T-helper 1 cell treated with Interleukin-12 subunit alpha and Interleukin-12 subunit beta and Interleukin-4 antibody, amounts not matched to agents 30 μg/mL and 1 μg/mL, for 36 hours (primary cell): Measurements from ENCODE around the gene SCML1.

Experiments used
- H3K27ac Mint-ChIP-seq: one replicate; pipeline ENCODE4 v1.8.0; 2021; ENCODE audit warnings: mild to moderate bottlenecking, mixed read lengths
- H3K27me3 Mint-ChIP-seq: one replicate; pipeline ENCODE4 v1.8.0; 2021; ENCODE audit warnings: low read depth, mixed read lengths
- H3K36me3 Mint-ChIP-seq: one replicate; pipeline ENCODE4 v1.8.0; 2021; ENCODE audit warnings: low read depth, mixed read lengths
- H3K4me1 Mint-ChIP-seq: one replicate; pipeline ENCODE4 v1.8.0; 2021; ENCODE audit warnings: low read depth, mixed read lengths
- H3K4me3 Mint-ChIP-seq: one replicate; pipeline ENCODE4 v1.8.0; 2021; ENCODE audit warnings: mild to moderate bottlenecking, moderate library complexity, mixed read lengths
- H3K9me3 Mint-ChIP-seq: one replicate; pipeline ENCODE4 v1.8.0; 2021; ENCODE audit warnings: mixed read lengths

The SCML1 gene, protein sequence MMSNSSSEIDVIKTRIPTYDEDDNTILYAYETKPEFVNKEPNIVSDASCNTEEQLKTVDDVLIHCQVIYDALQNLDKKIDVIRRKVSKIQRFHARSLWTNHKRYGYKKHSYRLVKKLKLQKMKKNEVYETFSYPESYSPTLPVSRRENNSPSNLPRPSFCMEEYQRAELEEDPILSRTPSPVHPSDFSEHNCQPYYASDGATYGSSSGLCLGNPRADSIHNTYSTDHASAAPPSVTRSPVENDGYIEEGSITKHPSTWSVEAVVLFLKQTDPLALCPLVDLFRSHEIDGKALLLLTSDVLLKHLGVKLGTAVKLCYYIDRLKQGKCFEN

DNA sequence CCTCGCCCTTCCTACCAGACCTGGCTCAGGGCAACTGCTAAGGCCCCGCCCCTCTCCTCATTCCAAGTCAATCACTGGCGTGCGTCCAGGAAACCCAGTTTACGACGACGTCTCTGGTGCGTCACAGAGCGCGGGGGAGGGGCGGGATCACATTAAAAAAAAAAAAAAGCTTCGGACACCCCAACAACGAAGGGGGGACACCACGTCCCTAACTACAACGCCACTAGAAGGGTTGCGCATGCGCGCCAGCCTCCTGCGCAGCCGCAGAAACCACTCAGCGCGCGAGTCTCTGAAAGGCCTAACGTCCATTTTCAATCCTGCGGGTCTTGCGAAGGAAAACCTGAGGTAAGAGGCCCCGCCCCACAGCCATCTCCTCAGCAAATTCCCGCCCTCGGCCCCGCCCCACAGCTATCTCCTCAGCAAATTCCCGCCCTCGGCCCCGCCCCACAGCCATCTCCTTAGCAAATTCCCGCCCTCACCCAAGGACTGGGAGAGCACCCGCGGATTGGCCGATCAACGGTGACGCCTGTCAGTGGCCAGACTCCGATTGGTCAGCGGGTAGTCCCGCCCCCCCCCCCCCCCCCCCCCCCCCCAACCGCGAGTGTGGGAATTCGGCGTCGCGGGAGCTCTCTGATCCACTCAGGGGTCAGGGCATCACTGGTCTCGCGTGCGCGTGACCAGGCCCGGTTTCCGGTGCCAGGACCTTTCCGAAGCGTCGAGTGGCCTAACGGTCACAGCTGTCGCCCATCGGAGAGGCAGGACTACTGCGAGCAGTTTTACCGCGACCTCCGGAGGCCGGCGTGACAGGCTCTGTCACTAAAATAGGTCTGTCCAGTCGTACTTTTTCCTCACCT, at the start of gene SCML1:
Gene SCML1, plus strand, starts transcription at position 638 of the 854 bp plus-strand sequence. CDS start 6,694 bp downstream, outside the sequence.
- Mint-ChIP-seq H3K27ac (peak within 1 kb of the TSS; percentile 49), H3K4me1 (peaks cover 13% of the 10 kb centered on the region), H3K9me3 (no peaks in the 10 kb centered on the region), H3K4me3 (peak within 1 kb of the TSS; percentile 83), H3K27me3 (peaks cover 41% of the 10 kb centered on the region), H3K36me3 (no peaks in the 10 kb centered on the region)

DNA sequence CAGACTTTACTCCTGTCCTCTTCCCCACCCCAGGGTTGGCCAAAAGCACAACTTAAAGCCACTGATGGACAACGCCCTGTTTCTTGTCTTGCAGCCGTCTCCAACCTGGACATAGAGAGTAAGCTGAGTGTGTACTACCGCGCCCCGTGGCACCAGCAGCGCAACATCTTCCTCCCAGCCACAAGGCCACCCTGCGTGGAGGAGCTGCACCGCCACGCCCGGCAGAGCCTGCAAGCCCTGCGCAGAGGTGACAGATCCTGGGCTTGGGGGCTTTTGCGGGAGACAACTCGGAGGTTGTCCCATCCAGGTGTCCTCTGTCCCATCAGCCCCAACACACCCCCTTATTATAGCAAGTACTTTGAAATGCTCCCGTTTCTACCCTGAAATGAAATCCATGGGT, 49.6 kb upstream of the SCML1 start:
- Mint-ChIP-seq H3K27ac (no peak overlapping the region), H3K4me3 (no peak overlapping the region), H3K4me1 (peaks cover 9% of the 10 kb centered on the region), H3K36me3 (no peaks in the 10 kb centered on the region), H3K27me3 (no peaks in the 10 kb centered on the region), H3K9me3 (no peaks in the 10 kb centered on the region)

GRCh38 chrX:17689971-17690409, 47.3 kb upstream of the SCML1 start:
- Mint-ChIP-seq H3K27me3 (no peaks in the 10 kb centered on the region), H3K9me3 (no peaks in the 10 kb centered on the region), H3K27ac (no peak overlapping the region), H3K4me3 (no peak overlapping the region), H3K4me1 (no peaks in the 10 kb centered on the region), H3K36me3 (no peaks in the 10 kb centered on the region)

DNA sequence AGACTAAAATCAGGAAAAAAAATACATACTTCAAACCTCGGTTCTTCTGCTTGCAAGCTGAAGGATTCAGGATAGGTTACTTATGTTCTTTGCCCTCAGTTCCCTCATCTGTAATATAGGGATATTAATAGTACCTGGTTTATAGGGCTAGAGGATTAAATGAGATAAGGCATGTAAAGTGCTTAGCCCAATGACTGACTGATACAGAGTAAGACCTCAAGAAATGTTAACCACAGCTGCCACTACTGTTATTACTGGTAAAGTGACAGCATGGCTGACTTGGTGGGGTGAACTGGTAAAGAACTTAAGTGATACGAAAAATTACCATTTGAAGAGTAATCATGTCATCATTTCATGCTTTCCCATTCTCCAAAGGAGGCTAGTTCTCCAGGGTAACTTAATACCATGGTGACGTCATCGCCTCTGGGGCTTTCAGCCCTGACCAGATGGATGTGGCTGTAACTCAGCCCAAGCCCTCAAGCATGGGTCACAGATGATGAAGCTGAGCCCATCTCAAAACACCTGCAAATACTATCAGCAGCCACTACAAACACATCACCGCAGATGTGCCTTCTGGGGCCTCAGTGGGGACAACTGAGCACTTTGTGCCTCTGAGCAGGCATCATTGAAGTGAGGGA, 44.5 kb upstream of the SCML1 start:
- no peaks in the 10 kb centered on the region for H3K9me3 Mint-ChIP-seq
- H3K4me1 Mint-ChIP-seq = no peaks in the 10 kb centered on the region
- H3K36me3 Mint-ChIP-seq = no peaks in the 10 kb centered on the region
- no peak overlapping the region for H3K27ac Mint-ChIP-seq
- H3K27me3 Mint-ChIP-seq = no peaks in the 10 kb centered on the region
- no peak overlapping the region for H3K4me3 Mint-ChIP-seq

DNA sequence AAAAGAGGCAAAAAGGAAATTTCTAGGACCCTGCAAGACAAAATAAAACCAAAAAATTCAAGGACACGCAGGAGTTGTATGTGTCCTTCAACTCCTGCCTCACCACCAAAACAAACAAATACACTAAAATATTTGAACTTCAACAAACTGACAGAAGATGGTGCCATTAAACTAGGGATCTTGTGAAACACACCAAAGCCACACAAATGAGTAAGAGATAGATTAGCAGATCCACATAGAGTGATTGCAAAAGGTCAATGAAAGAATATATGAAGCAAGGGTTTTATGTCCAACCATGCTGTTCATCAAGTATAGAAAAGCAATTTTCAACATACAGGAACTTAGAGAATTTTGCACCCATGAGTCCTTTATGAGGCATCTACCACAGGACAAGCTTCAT, 40.1 kb upstream of the SCML1 start:
- no peak overlapping the region for H3K27ac Mint-ChIP-seq
- H3K4me3 Mint-ChIP-seq = no peak overlapping the region
- no peaks in the 10 kb centered on the region for H3K4me1 Mint-ChIP-seq
- no peaks in the 10 kb centered on the region for H3K36me3 Mint-ChIP-seq
- H3K9me3 Mint-ChIP-seq = no peaks in the 10 kb centered on the region
- H3K27me3 Mint-ChIP-seq = no peaks in the 10 kb centered on the region

DNA sequence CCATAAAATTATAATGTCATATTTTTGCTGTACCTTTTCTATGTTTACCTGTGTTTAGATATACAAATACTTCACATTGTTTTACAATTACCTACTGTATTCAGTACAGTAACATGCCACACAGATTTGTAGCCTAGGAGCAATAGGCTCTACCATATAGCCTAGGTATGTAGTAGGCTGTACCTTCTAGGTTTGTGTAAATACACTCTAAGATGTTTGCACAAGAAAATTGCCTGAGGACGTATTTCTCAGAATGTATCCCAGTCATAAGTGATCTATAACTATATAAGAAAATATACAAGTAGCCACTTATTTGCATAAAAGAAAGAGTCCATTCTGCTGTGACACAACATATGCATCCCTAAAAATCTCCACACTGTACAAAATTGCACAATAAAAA, 36.3 kb upstream of the SCML1 start:
- Mint-ChIP-seq H3K27ac (no peak overlapping the region), H3K4me3 (no peak overlapping the region), H3K36me3 (no peaks in the 10 kb centered on the region), H3K4me1 (no peaks in the 10 kb centered on the region), H3K27me3 (no peaks in the 10 kb centered on the region), H3K9me3 (no peaks in the 10 kb centered on the region)

GRCh38 chrX:17703201-17703600, 34.1 kb upstream of the SCML1 start:
- no peaks in the 10 kb centered on the region for H3K9me3 Mint-ChIP-seq

GRCh38 chrX:17705211-17705610, 32.1 kb upstream of the SCML1 start:
- Mint-ChIP-seq H3K36me3 (no peaks in the 10 kb centered on the region), H3K4me1 (no peaks in the 10 kb centered on the region), H3K9me3 (no peaks in the 10 kb centered on the region), H3K27me3 (no peaks in the 10 kb centered on the region), H3K27ac (no peak overlapping the region), H3K4me3 (no peak overlapping the region)

More at GRCh38 chrX:17703201-17703600, 34.1 kb upstream of the SCML1 start:
- H3K4me3 Mint-ChIP-seq = no peak overlapping the region
- no peaks in the 10 kb centered on the region for H3K27me3 Mint-ChIP-seq
- no peak overlapping the region for H3K27ac Mint-ChIP-seq
- H3K36me3 Mint-ChIP-seq = no peaks in the 10 kb centered on the region
- no peaks in the 10 kb centered on the region for H3K4me1 Mint-ChIP-seq

- Mint-ChIP-seq H3K27ac (no peak overlapping the region), H3K4me1 (no peaks in the 10 kb centered on the region), H3K36me3 (no peaks in the 10 kb centered on the region), H3K9me3 (no peaks in the 10 kb centered on the region), H3K4me3 (no peak overlapping the region), H3K27me3 (no peaks in the 10 kb centered on the region)
These were observed 30.6 kb upstream of the SCML1 start for GRCh38 chrX:17706676-17707075.

DNA sequence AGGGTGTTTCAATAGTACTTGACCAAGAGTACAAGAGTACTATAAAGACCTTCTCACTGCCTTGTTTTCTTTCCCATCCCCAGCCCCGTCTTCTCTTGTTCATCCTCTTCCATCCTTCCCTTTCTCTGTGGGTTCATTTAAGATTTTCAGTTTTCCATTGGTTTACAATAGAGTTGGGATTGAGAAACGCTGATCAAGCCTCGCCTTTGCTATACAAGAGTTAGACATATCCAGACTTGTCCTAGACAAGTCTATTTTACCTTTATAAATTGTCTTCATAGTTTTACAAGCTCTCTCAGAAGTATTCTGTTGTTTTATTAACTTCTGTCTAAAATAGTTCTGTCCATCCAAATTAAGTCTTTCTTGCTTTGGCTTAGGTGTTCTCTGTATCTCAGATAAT, 29.6 kb upstream of the SCML1 start:
- no peak overlapping the region for H3K4me3 Mint-ChIP-seq

GRCh38 chrX:17710871-17711301, 26.4 kb upstream of the SCML1 start:
- H3K27me3 Mint-ChIP-seq = no peaks in the 10 kb centered on the region
- no peak overlapping the region for H3K4me3 Mint-ChIP-seq
- H3K36me3 Mint-ChIP-seq = no peaks in the 10 kb centered on the region
- H3K9me3 Mint-ChIP-seq = no peaks in the 10 kb centered on the region
- no peaks in the 10 kb centered on the region for H3K4me1 Mint-ChIP-seq
- no peak overlapping the region for H3K27ac Mint-ChIP-seq

More for the DNA sequence above, 29.6 kb upstream of the SCML1 start:
- Mint-ChIP-seq H3K27me3 (no peaks in the 10 kb centered on the region), H3K9me3 (no peaks in the 10 kb centered on the region), H3K36me3 (no peaks in the 10 kb centered on the region), H3K4me1 (no peaks in the 10 kb centered on the region), H3K27ac (no peak overlapping the region)

- Mint-ChIP-seq H3K27ac (no peak overlapping the region), H3K9me3 (no peaks in the 10 kb centered on the region), H3K27me3 (no peaks in the 10 kb centered on the region), H3K4me1 (no peaks in the 10 kb centered on the region), H3K4me3 (no peak overlapping the region), H3K36me3 (no peaks in the 10 kb centered on the region)
These were observed 24.0 kb upstream of the SCML1 start for GRCh38 chrX:17713288-17713687.

GRCh38 chrX:17718649-17719165, 18.6 kb upstream of the SCML1 start:
- Mint-ChIP-seq H3K4me1 (no peaks in the 10 kb centered on the region), H3K27ac (no peak overlapping the region), H3K36me3 (no peaks in the 10 kb centered on the region), H3K4me3 (no peak overlapping the region), H3K9me3 (no peaks in the 10 kb centered on the region), H3K27me3 (no peaks in the 10 kb centered on the region)

- no peaks in the 10 kb centered on the region for H3K36me3 Mint-ChIP-seq
- H3K9me3 Mint-ChIP-seq = no peaks in the 10 kb centered on the region
- no peak overlapping the region for H3K27ac Mint-ChIP-seq
- no peaks in the 10 kb centered on the region for H3K4me1 Mint-ChIP-seq
- peaks cover 4% of the 10 kb centered on the region for H3K27me3 Mint-ChIP-seq
- H3K4me3 Mint-ChIP-seq = no peak overlapping the region
These were observed 17.6 kb upstream of the SCML1 start for GRCh38 chrX:17719711-17720110.
